Astrocyte (in vitro differentiated cells and primary cell): Measurements from ENCODE around the gene DDX31. TPM values are rescaled to one million over a fixed set of nuclear protein-coding genes. Genes with fewer than 3 reads are reported as not detected.
A peak's percentile ranks its signal among the peaks of the same experiment; 100 is the strongest.

Experiments
- DNase-seq: peaks from one replicate; pipeline ENCODE4 v3.0.0-alpha.2; 2010; ENCODE audit warnings: low read depth
- FAIRE-seq: peaks from 2 replicates; lab custom pipeline; 2011; peaks lifted over from hg19 to GRCh38; lab: Jason Lieb, UNC
- H2AFZ ChIP-seq: 2 replicates; pipeline ENCODE4 v1.6.0; 2012; ENCODE audit warnings: low read depth, low read length, inconsistent platforms
- H3K27ac ChIP-seq: 2 replicates; pipeline ENCODE4 v1.5.1; 2011; ENCODE audit warnings: low read depth, low read length, inconsistent platforms
- H3K27me3 ChIP-seq: 2 replicates; pipeline ENCODE4 v1.6.0; 2011; ENCODE audit warnings: low read length, inconsistent platforms; ENCODE audit not compliant: insufficient read depth
- H3K36me3 ChIP-seq: 2 replicates; pipeline ENCODE4 v1.5.1; 2011; ENCODE audit warnings: low read length, inconsistent platforms; ENCODE audit not compliant: insufficient read depth
- H3K4me1 ChIP-seq: 2 replicates; pipeline ENCODE4 v1.5.1; 2011; ENCODE audit warnings: low read length, inconsistent platforms; ENCODE audit not compliant: insufficient read depth
- H3K4me2 ChIP-seq: 2 replicates; pipeline ENCODE4 v1.6.0; 2012; ENCODE audit warnings: low read length, inconsistent platforms
- H3K4me3 ChIP-seq: 2 replicates; pipeline ENCODE4 v1.5.1; 2011; ENCODE audit warnings: low read depth, mild to moderate bottlenecking, low read length, inconsistent platforms; ENCODE audit not compliant: insufficient read depth
- H3K79me2 ChIP-seq: 2 replicates; pipeline ENCODE4 v1.6.0; 2012; ENCODE audit warnings: mild to moderate bottlenecking, low read length, inconsistent platforms; ENCODE audit not compliant: insufficient read depth
- H3K9ac ChIP-seq: 2 replicates; pipeline ENCODE4 v1.6.0; 2012; ENCODE audit warnings: mild to moderate bottlenecking, low read length, inconsistent platforms
- H3K9me3 ChIP-seq: 2 replicates; pipeline ENCODE4 v1.5.1; 2012; ENCODE audit warnings: low read depth, mild to moderate bottlenecking, low read length, inconsistent platforms; ENCODE audit not compliant: insufficient read depth
- H4K20me1 ChIP-seq: 2 replicates; pipeline ENCODE4 v1.6.0; 2012; ENCODE audit warnings: low read length, inconsistent platforms; ENCODE audit not compliant: insufficient read depth
- H3K27ac Mint-ChIP-seq: one replicate; pipeline ENCODE4 v1.8.0; 2021; ENCODE audit warnings: mild to moderate bottlenecking, mixed read lengths; ENCODE audit not compliant: unreplicated experiment
- H3K27me3 Mint-ChIP-seq: one replicate; pipeline ENCODE4 v1.8.0; 2021; ENCODE audit warnings: low read depth, mixed read lengths; ENCODE audit not compliant: unreplicated experiment
- H3K36me3 Mint-ChIP-seq: one replicate; pipeline ENCODE4 v1.8.0; 2021; ENCODE audit warnings: low read depth, mixed read lengths; ENCODE audit not compliant: unreplicated experiment
- H3K4me1 Mint-ChIP-seq: one replicate; pipeline ENCODE4 v1.8.0; 2021; ENCODE audit warnings: low read depth, mixed read lengths; ENCODE audit not compliant: unreplicated experiment
- H3K4me3 Mint-ChIP-seq: one replicate; pipeline ENCODE4 v1.8.0; 2021; ENCODE audit warnings: mild to moderate bottlenecking, moderate library complexity, mixed read lengths; ENCODE audit not compliant: unreplicated experiment
- H3K9me3 Mint-ChIP-seq: one replicate; pipeline ENCODE4 v1.8.0; 2021; ENCODE audit warnings: mild to moderate bottlenecking, mixed read lengths; ENCODE audit not compliant: unreplicated experiment
- EZH2 ChIP-seq: IDR thresholded peaks from 2 replicates; pipeline ENCODE4 v1.6.1; 2012; ENCODE audit warnings: mild to moderate bottlenecking, low read length, inconsistent platforms; ENCODE audit not compliant: insufficient read depth
- total RNA-seq: library from RNA; stranded (reverse); gene quantifications from 2 replicates; pipeline ENCODE4 v1.2.1, GENCODE V29; 2021
- TF ChIP-seq, protein P1 (sequence below): IDR thresholded peaks from 2 replicates; pipeline ENCODE4 v1.5.1; 2011; ENCODE audit warnings: low read depth, mild to moderate bottlenecking, inconsistent platforms, low read length, moderate library complexity; ENCODE audit not compliant: insufficient read depth

Gene DDX31
- total RNA-seq, 1 donor from 2014 or later, result 20.5 TPM

DNA sequence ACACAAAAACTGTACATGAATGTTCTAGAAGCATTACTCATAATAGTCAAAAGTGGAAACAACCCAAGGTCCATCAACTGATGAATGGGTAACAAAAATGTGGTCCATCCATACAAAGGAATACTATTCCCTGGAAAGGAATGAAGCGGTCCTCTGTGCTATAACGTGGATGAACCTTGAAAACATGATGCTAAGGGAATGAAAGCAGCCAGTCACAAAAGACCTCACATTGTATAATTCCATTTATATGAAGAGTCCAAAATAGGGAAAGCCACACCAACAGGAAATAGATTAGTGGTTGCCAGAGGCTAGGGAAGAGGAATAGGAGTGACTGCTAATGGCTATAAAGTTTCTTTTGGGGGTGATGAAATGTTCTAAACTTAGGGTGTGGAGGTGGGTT, 110.1 kb downstream of the DDX31 start:
- Histone ChIP-seq H3K9ac (no peak overlapping the region), H3K27me3 (peaks cover 53% of the 10 kb centered on the region), H2AFZ (no peak overlapping the region), H3K36me3 (no peaks in the 10 kb centered on the region), H3K4me2 (no peak overlapping the region), H3K9me3 (no peaks in the 10 kb centered on the region), H3K4me3 (no peak overlapping the region), H3K27ac (no peak overlapping the region), H3K79me2 (no peaks in the 10 kb centered on the region), H3K4me1 (peaks cover 2% of the 10 kb centered on the region), H4K20me1 (no peaks in the 10 kb centered on the region)
- Mint-ChIP-seq H3K9me3 (peaks cover 6% of the 10 kb centered on the region), H3K4me3 (no peak overlapping the region), H3K27ac (no peak overlapping the region), H3K4me1 (no peaks in the 10 kb centered on the region), H3K27me3 (peaks cover 52% of the 10 kb centered on the region), H3K36me3 (no peaks in the 10 kb centered on the region)
- FAIRE-seq (no peak), DNase-seq (no peak)
- TF ChIP-seq EZH2, result no peak

DNA sequence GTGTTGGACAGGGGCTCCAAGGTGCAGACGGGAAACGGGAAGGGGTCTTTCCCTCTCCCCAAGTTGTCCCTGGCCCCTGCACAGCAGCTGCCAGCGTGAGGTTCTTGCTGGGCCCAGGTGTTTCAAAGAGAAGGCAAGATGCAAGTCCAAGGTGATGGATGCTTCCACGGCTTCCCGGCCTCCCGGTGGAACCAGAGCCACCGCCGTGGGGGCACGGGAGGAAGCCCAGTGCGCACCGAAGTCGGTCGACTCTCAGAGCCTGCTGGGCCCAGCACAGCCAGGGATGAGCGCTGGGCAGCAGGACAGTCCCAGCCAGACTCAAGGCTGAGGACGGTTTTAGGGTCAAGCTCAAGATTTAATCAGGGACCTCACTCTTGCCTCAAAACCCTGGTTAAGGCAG, 112.6 kb downstream of the DDX31 start:
- H3K4me1 ChIP-seq, result peaks cover 2% of the 10 kb centered on the region
- no peak overlapping the region for H2AFZ ChIP-seq
- H3K27me3 ChIP-seq, result peaks cover 45% of the 10 kb centered on the region
- H3K27me3 Mint-ChIP-seq, result peaks cover 44% of the 10 kb centered on the region
- no peaks in the 10 kb centered on the region for H3K9me3 ChIP-seq
- no peak for DNase-seq
- H3K9me3 Mint-ChIP-seq, result peaks cover 6% of the 10 kb centered on the region
- no peaks in the 10 kb centered on the region for H3K4me1 Mint-ChIP-seq
- no peaks in the 10 kb centered on the region for H3K36me3 ChIP-seq
- H3K4me2 ChIP-seq, result no peak overlapping the region
- no peak overlapping the region for H3K4me3 Mint-ChIP-seq
- FAIRE-seq, result no peak
- no peak overlapping the region for H3K27ac Mint-ChIP-seq
- TF ChIP-seq EZH2, result no peak
- TF ChIP-seq, protein P1, sequence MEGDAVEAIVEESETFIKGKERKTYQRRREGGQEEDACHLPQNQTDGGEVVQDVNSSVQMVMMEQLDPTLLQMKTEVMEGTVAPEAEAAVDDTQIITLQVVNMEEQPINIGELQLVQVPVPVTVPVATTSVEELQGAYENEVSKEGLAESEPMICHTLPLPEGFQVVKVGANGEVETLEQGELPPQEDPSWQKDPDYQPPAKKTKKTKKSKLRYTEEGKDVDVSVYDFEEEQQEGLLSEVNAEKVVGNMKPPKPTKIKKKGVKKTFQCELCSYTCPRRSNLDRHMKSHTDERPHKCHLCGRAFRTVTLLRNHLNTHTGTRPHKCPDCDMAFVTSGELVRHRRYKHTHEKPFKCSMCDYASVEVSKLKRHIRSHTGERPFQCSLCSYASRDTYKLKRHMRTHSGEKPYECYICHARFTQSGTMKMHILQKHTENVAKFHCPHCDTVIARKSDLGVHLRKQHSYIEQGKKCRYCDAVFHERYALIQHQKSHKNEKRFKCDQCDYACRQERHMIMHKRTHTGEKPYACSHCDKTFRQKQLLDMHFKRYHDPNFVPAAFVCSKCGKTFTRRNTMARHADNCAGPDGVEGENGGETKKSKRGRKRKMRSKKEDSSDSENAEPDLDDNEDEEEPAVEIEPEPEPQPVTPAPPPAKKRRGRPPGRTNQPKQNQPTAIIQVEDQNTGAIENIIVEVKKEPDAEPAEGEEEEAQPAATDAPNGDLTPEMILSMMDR, result no peak
- H4K20me1 ChIP-seq, result no peaks in the 10 kb centered on the region
- no peaks in the 10 kb centered on the region for H3K79me2 ChIP-seq
- H3K4me3 ChIP-seq, result no peak overlapping the region
- no peak overlapping the region for H3K27ac ChIP-seq
- H3K9ac ChIP-seq, result no peak overlapping the region
- no peaks in the 10 kb centered on the region for H3K36me3 Mint-ChIP-seq

DNA sequence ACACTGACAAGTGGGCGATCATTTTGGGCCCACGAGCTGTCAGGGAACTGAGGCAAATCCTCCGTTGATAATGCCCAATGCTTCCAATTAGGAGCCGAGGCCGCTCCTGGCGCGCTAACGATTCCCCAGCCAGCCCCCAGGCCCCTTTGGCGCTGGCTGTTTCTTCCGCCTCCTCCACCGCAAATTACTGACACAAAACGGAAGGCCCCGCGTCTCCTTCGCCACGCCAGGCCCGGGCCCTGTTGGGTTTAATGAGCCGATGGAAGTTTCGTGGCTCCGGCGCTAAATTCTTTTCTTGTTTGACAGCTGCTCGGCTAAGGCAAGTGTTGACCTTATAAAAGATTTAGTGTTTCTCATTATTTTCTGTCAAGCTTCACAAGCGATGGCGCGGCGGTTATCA, 113.1 kb downstream of the DDX31 start:
- no peak for DNase-seq
- Mint-ChIP-seq H3K9me3 (peaks cover 6% of the 10 kb centered on the region), H3K27ac (no peak overlapping the region), H3K27me3 (peaks cover 45% of the 10 kb centered on the region), H3K4me1 (no peaks in the 10 kb centered on the region), H3K36me3 (no peaks in the 10 kb centered on the region), H3K4me3 (no peak overlapping the region)
- Histone ChIP-seq H3K27me3 (peaks cover 43% of the 10 kb centered on the region), H3K79me2 (no peaks in the 10 kb centered on the region), H2AFZ (no peak overlapping the region), H3K4me3 (no peak overlapping the region), H3K4me2 (no peak overlapping the region), H3K27ac (no peak overlapping the region), H3K9me3 (no peaks in the 10 kb centered on the region), H4K20me1 (no peaks in the 10 kb centered on the region), H3K9ac (no peak overlapping the region), H3K4me1 (peaks cover 2% of the 10 kb centered on the region), H3K36me3 (no peaks in the 10 kb centered on the region)
- TF ChIP-seq, protein P1, result no peak
- TF ChIP-seq EZH2, result peak; percentile 21
- no peak for FAIRE-seq
